Measurements from ENCODE around the gene OR2L13.

Gene OR2L13

DNA sequence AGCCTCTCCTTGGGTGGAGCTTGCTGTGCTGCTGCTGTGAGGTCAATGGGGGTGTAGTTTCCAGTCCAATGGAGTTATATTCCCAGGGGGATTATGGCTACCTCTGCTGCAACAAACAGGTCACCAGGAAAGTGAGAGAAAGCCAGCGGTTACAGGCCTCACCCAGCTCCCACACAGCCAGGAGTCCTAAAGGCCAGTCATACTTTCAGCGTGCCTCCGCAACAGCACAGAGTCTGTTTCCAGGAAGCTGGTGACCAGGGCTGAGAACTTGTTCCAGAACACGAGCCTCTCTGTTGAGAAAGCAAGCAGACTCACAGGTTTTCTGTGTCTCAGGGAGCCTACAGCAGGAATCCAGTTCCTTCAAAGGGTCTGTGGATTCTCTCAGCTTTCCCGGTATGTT lies 32.7 kb downstream of the OR2L13 start:
- H3K4me3 ChIP-seq (ENCODE audit: low read length), result no peak overlapping the region
- no peaks in the 10 kb centered on the region for H3K36me3 ChIP-seq (replicated peaks; ENCODE audit: low read depth, low read length)
- no peak overlapping the region for H3K4me2 ChIP-seq (ENCODE audit: low read length)
- TF ChIP-seq EZH2phosphoT487 (IDR thresholded peaks at IDR 0.05; ENCODE audit: low read depth), result no peak
- TF ChIP-seq, protein P1, sequence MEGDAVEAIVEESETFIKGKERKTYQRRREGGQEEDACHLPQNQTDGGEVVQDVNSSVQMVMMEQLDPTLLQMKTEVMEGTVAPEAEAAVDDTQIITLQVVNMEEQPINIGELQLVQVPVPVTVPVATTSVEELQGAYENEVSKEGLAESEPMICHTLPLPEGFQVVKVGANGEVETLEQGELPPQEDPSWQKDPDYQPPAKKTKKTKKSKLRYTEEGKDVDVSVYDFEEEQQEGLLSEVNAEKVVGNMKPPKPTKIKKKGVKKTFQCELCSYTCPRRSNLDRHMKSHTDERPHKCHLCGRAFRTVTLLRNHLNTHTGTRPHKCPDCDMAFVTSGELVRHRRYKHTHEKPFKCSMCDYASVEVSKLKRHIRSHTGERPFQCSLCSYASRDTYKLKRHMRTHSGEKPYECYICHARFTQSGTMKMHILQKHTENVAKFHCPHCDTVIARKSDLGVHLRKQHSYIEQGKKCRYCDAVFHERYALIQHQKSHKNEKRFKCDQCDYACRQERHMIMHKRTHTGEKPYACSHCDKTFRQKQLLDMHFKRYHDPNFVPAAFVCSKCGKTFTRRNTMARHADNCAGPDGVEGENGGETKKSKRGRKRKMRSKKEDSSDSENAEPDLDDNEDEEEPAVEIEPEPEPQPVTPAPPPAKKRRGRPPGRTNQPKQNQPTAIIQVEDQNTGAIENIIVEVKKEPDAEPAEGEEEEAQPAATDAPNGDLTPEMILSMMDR (IDR thresholded peaks at IDR 0.05; ENCODE audit: low read depth, low read length), result no peak
- H3K9ac ChIP-seq (ENCODE audit: low read length), result no peak overlapping the region
- no peak overlapping the region for H3K27ac ChIP-seq (ENCODE audit: low read length)
- no peaks in the 10 kb centered on the region for H3K79me2 ChIP-seq (ENCODE audit: low read length)
- no peaks in the 10 kb centered on the region for H3K27me3 ChIP-seq (ENCODE audit: low read depth, low read length)
- H2AFZ ChIP-seq (ENCODE audit: low read depth, low read length), result no peak overlapping the region
- H3K9me3 ChIP-seq (ENCODE audit: insufficient read depth, low read length), result no peaks in the 10 kb centered on the region
- no peaks in the 10 kb centered on the region for H3K4me1 ChIP-seq (ENCODE audit: low read length)
- H4K20me1 ChIP-seq (ENCODE audit: insufficient read depth, low read length), result no peaks in the 10 kb centered on the region

- Histone ChIP-seq H3K27me3 (ENCODE audit: low read depth, low read length) (no peaks in the 10 kb centered on the region), H2AFZ (ENCODE audit: low read depth, low read length) (no peak overlapping the region), H3K27ac (ENCODE audit: low read length) (no peak overlapping the region), H3K9me3 (ENCODE audit: insufficient read depth, low read length) (no peaks in the 10 kb centered on the region), H3K4me2 (ENCODE audit: low read length) (no peak overlapping the region), H3K79me2 (ENCODE audit: low read length) (no peaks in the 10 kb centered on the region), H4K20me1 (ENCODE audit: insufficient read depth, low read length) (no peaks in the 10 kb centered on the region), H3K4me3 (ENCODE audit: low read length) (no peak overlapping the region), H3K9ac (ENCODE audit: low read length) (no peak overlapping the region), H3K4me1 (ENCODE audit: low read length) (no peaks in the 10 kb centered on the region), H3K36me3 (replicated peaks; ENCODE audit: low read depth, low read length) (no peaks in the 10 kb centered on the region)
- TF ChIP-seq, protein P1 (IDR thresholded peaks at IDR 0.05; ENCODE audit: low read depth, low read length), result no peak
- TF ChIP-seq EZH2phosphoT487 (IDR thresholded peaks at IDR 0.05; ENCODE audit: low read depth), result no peak
Observed at GRCh38 chr1:248136811-248137210, 41.8 kb downstream of the OR2L13 start.

GRCh38 chr1:248140846-248141245 lies 45.9 kb downstream of the OR2L13 start:
- Histone ChIP-seq H2AFZ (ENCODE audit: low read depth, low read length) (no peak overlapping the region), H3K4me1 (ENCODE audit: low read length) (no peaks in the 10 kb centered on the region), H3K9ac (ENCODE audit: low read length) (no peak overlapping the region), H3K9me3 (ENCODE audit: insufficient read depth, low read length) (no peaks in the 10 kb centered on the region), H3K27ac (ENCODE audit: low read length) (no peak overlapping the region), H3K27me3 (ENCODE audit: low read depth, low read length) (no peaks in the 10 kb centered on the region), H3K79me2 (ENCODE audit: low read length) (no peaks in the 10 kb centered on the region), H3K4me3 (ENCODE audit: low read length) (no peak overlapping the region), H3K36me3 (replicated peaks; ENCODE audit: low read depth, low read length) (no peaks in the 10 kb centered on the region), H3K4me2 (ENCODE audit: low read length) (no peak overlapping the region), H4K20me1 (ENCODE audit: insufficient read depth, low read length) (no peaks in the 10 kb centered on the region)
- TF ChIP-seq, protein P1 (IDR thresholded peaks at IDR 0.05; ENCODE audit: low read depth, low read length), result no peak
- no peak for TF ChIP-seq EZH2phosphoT487 (IDR thresholded peaks at IDR 0.05; ENCODE audit: low read depth)

DNA sequence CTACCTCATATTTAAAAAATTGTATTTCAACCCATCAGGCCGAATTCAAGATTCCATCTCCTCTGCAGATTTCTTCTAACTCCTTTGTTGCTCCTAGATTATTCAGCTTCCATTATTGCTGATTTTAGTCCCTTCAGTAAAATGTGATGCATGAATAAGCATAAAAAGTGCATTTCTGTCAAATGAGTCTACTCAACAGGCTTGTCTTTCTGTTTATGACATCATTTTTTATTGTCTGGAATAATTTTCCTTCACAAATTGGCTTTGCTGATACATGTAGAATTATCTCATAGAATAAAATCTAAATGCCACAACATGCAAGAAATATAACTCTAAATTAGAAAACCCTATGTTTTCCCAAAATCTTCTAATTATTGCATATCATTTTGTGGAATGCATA lies 48.3 kb downstream of the OR2L13 start:
- Histone ChIP-seq H3K4me3 (ENCODE audit: low read length) (no peak overlapping the region), H3K27me3 (ENCODE audit: low read depth, low read length) (no peaks in the 10 kb centered on the region), H3K9me3 (ENCODE audit: insufficient read depth, low read length) (no peaks in the 10 kb centered on the region), H3K4me2 (ENCODE audit: low read length) (no peak overlapping the region), H3K79me2 (ENCODE audit: low read length) (no peaks in the 10 kb centered on the region), H3K36me3 (replicated peaks; ENCODE audit: low read depth, low read length) (no peaks in the 10 kb centered on the region), H3K9ac (ENCODE audit: low read length) (no peak overlapping the region), H2AFZ (ENCODE audit: low read depth, low read length) (no peak overlapping the region), H3K4me1 (ENCODE audit: low read length) (no peaks in the 10 kb centered on the region), H3K27ac (ENCODE audit: low read length) (no peak overlapping the region), H4K20me1 (ENCODE audit: insufficient read depth, low read length) (no peaks in the 10 kb centered on the region)
- no peak for TF ChIP-seq EZH2phosphoT487 (IDR thresholded peaks at IDR 0.05; ENCODE audit: low read depth)
- TF ChIP-seq, protein P1 (IDR thresholded peaks at IDR 0.05; ENCODE audit: low read depth, low read length), result no peak
